ENCODE results near the gene ARHGEF1.

- no peak for TF ChIP-seq CTCF (IDR thresholded peaks at IDR 0.05 in 4 of 5, conservative IDR thresholded peaks at IDR 0.05 in 1 of 5)
- no peak for TF ChIP-seq POLR2A (IDR thresholded peaks at IDR 0.05)
Measured at GRCh38 chr19:41868120-41868988, 14.6 kb upstream of the ARHGEF1 start.
